Left renal pelvis (tissue), 4 donors: ENCODE results near the gene NFAT5. TPM values are rescaled to one million over a fixed set of nuclear protein-coding genes. Genes with fewer than 3 reads are reported as not detected.
"Not testable (repeated sequence)": the region's sequence is repeated elsewhere in the genome, so short reads cannot be mapped to it uniquely, and the experiment has no call there.

Experiments used
- DNase-seq, 4 donors: peaks; one replicate each; pipeline ENCODE4 v3.0.0-alpha.2; 2013; ENCODE audit warnings: low read depth in 4 of 4, low spot score in 3 of 4
- polyA plus RNA-seq, 4 donors: library from polyadenylated mRNA; unstranded; fragments of 120-200 nt; gene quantifications; one replicate each; pipeline ENCODE4 v1.2.1, GENCODE V29; 2013; ENCODE audit not compliant: insufficient read length in 4 of 4

The NFAT5 gene
- polyA plus RNA-seq, 4 donors, result 37.8 to 58.7 (median 43.8) TPM

- DNase-seq, result no peak
Measured at GRCh38 chr16:69725480-69726312, 159.9 kb downstream of the NFAT5 start.

- peak; percentile 62 to 73 (median 68) for DNase-seq
Measured at GRCh38 chr16:69726313-69727060, 160.7 kb downstream of the NFAT5 start, which contains the start of gene NQO1. Gene NQO1 (minus strand): TSS chr16:69726560. CDS start chr16:69726439, 121 bp downstream.

GRCh38 chr16:69727916-69728270 is 162.1 kb downstream of the NFAT5 start:
- no peak for DNase-seq

- not testable (repeated sequence) for DNase-seq
Measured at GRCh38 chr16:69729030-69729429, 163.3 kb downstream of the NFAT5 start.

GRCh38 chr16:69731280-69731679 is 165.5 kb downstream of the NFAT5 start:
- not testable (repeated sequence) for DNase-seq

- no peak for DNase-seq
Measured at GRCh38 chr16:69732101-69732500, 166.3 kb downstream of the NFAT5 start.

GRCh38 chr16:69741519-69741918 is 175.8 kb downstream of the NFAT5 start:
- DNase-seq, result no peak

GRCh38 chr16:69741951-69742904 is 176.5 kb downstream of the NFAT5 start:
- DNase-seq, result peak in 3 of 4 donors; percentile 35 to 54 (median 38)

- no peak for DNase-seq
Measured at GRCh38 chr16:69744363-69745231, 178.8 kb downstream of the NFAT5 start.

GRCh38 chr16:69745232-69745612 is 179.5 kb downstream of the NFAT5 start:
- DNase-seq, result no peak

GRCh38 chr16:69745959-69746358 is 180.2 kb downstream of the NFAT5 start:
- no peak for DNase-seq

GRCh38 chr16:69747115-69747514 is 181.3 kb downstream of the NFAT5 start:
- DNase-seq, result no peak

GRCh38 chr16:69748694-69749345 is 183.1 kb downstream of the NFAT5 start:
- no peak for DNase-seq

GRCh38 chr16:69754143-69754468 is 188.3 kb downstream of the NFAT5 start:
- no peak for DNase-seq

Other genes starting within 250 kb of the NFAT5 start
- 1 to 10 TPM; 2.2 to 7.5 (median 3.5) TPM for gene PDF, start 235.4 kb upstream of the NFAT5 start, polyA plus RNA-seq
- 10 to 100 TPM; 24.0 to 39.3 (median 27.8) TPM for gene COG8, start 226.4 kb upstream of the NFAT5 start, polyA plus RNA-seq
- 10 to 100 TPM; 26.0 to 37.2 (median 32.1) TPM for gene NIP7, start 226.2 kb upstream of the NFAT5 start, polyA plus RNA-seq
- 1 to 10 TPM; 1.2 to 4.0 (median 3.5) TPM for gene TMED6, start 214.2 kb upstream of the NFAT5 start, polyA plus RNA-seq
- 10 to 100 TPM; 29.9 to 47.7 (median 44.9) TPM for gene TERF2, start 180.0 kb upstream of the NFAT5 start, polyA plus RNA-seq
- gene CYB5B, start 141.3 kb upstream of the NFAT5 start, polyA plus RNA-seq, result 100 to 1,000 TPM in 3 of 4 donors, 10 to 100 TPM in 1; 96.0 to 150 (median 132) TPM
- 10 to 100 TPM; 24.4 to 29.5 (median 28.2) TPM for gene NQO1, start 160.6 kb downstream of the NFAT5 start, polyA plus RNA-seq
- 10 to 100 TPM; 50.4 to 67.9 (median 63.6) TPM for gene NOB1, start 189.0 kb downstream of the NFAT5 start, polyA plus RNA-seq
- gene WWP2, start 196.4 kb downstream of the NFAT5 start, polyA plus RNA-seq, result 10 to 100 TPM; 29.9 to 50.5 (median 40.8) TPM